ENCODE measurements around the gene STK31. TPM values are rescaled to one million over a fixed set of nuclear protein-coding genes. Genes with fewer than 3 reads are reported as not detected.

The STK31 gene
- total and polyA plus RNA-seq, 2 donors (not counting 3 experiments of a cell fraction or from before 2014, with no cell fraction given) = 0.44 TPM; not detected in 1

GRCh38 chr7:23712368-23713284 is 2.6 kb downstream of the STK31 start:
- ChIA-PET POLR2A (no interaction called here), CTCF (interaction anchor here (0.8 to 8.3 kb wide), 13 partner anchors 10 to 626 kb away, joined by 3 to 136 read pairs (median 7); partner anchors contain the start of gene FAM221A)
- Histone ChIP-seq H3K9me3 (replicated peaks; ENCODE audit: control insufficient read depth, insufficient read depth, low read length) (no peaks in the 10 kb centered on the region), H3K4me3 (replicated peaks in 1 of 3; ENCODE audit: insufficient read depth in 1 of 3, low read depth in 1 of 3, low read length in 3 of 3) (no peak overlapping the region), H3K4me1 (ENCODE audit: control insufficient read depth, extremely low read depth, insufficient read depth, low read length) (no peaks in the 10 kb centered on the region), H3K9ac (replicated peaks; ENCODE audit: extremely low read depth, insufficient read depth, low read length) (no peak overlapping the region), H2AFZ (ENCODE audit: low read depth, low read length) (no peak overlapping the region), H3K4me2 (ENCODE audit: insufficient read depth, low read length) (no peak overlapping the region), H3K27ac (ENCODE audit: insufficient read depth, low read depth, low read length) (no peak overlapping the region), H3K27me3 (ENCODE audit: control insufficient read depth in 2 of 2, insufficient read depth in 2 of 2, low read length in 2 of 2) (no peaks in the 10 kb centered on the region), H4K20me1 (replicated peaks; ENCODE audit: control insufficient read depth, extremely low read depth, insufficient read depth, low read length) (no peaks in the 10 kb centered on the region), H3K9me1 (replicated peaks; ENCODE audit: control insufficient read depth, extremely low read depth, insufficient read depth, low read length) (no peaks in the 10 kb centered on the region), H3K36me3 (ENCODE audit: control insufficient read depth in 2 of 2, extremely low read depth in 1 of 2, insufficient read depth in 2 of 2, low read length in 2 of 2) (no peaks in the 10 kb centered on the region), H3K79me2 (ENCODE audit: control insufficient read depth, insufficient read depth, low read length) (no peaks in the 10 kb centered on the region)
- intact Hi-C loops (cut with micrococcal nuclease) (loop anchor here (1.0 to 5.0 kb wide), 7 partner anchors 58 to 1385 kb away; no protein-coding TSS in a partner anchor), dilution Hi-C loops (cut with MboI; ENCODE audit: extremely low pct_ligation_motif_present, low sequenced_read_pairs) (no loop called here)
- DNase-seq (ENCODE audit: low read depth, low spot score) (peak; percentile 58), FAIRE-seq (peak; percentile 66)
- TF ChIP-seq EZH2 (IDR thresholded peaks at IDR 0.05; ENCODE audit: borderline replicate concordance, low read depth, low read length, severe bottlenecking) (no peak), FOS (IDR thresholded peaks at IDR 0.05; ENCODE audit: borderline replicate concordance, insufficient read depth, low read length) (peak; percentile 28), CTCF (IDR thresholded peaks at IDR 0.05; ENCODE audit: extremely low read depth in 1 of 2, insufficient read depth in 1 of 2, low read depth in 1 of 2, low read length in 2 of 2) (peak; percentile 20 to 40)
- no TSS peak for BruUV-seq (replicated peaks)
